Left lung (tissue), 10 donors: Measurements from ENCODE around the gene KDM2B. TPM values are rescaled to one million over a fixed set of nuclear protein-coding genes. Genes with fewer than 3 reads are reported as not detected.

Experiments used
- ATAC-seq: fragments of 200-7000 bp; cut with Tn5 transposase; one replicate; pipeline ENCODE4 v1.9.1; 2020; ENCODE audit warnings: moderate library complexity
- DNase-seq, 4 donors: peaks; one replicate each; pipeline ENCODE4 v3.0.0-alpha.2; 2013 to 2020
- H3K27ac ChIP-seq, 2 donors: fragments of 200-600 bp; sonication (generic) in 1 of 2; one replicate each; pipeline versions ENCODE4 v1.5.0 to v1.8.0; 2020 to 2021
- H3K27me3 ChIP-seq, 2 donors: fragments of 200-600 bp; sonication (generic) in 1 of 2; one replicate each; pipeline versions ENCODE4 v1.5.0 to v1.8.0; 2020 to 2021
- H3K36me3 ChIP-seq, 2 donors: fragments of 200-600 bp; sonication (generic) in 1 of 2; one replicate each; pipeline versions ENCODE4 v1.5.0 to v1.8.0; 2020 to 2021
- H3K4me1 ChIP-seq, 2 donors: fragments of 200-600 bp; one replicate each; pipeline ENCODE4 v1.8.0; 2021
- H3K4me3 ChIP-seq, 2 donors: fragments of 200-600 bp; sonication (generic) in 1 of 2; one replicate each; pipeline versions ENCODE4 v1.5.0 to v1.8.0; 2020 to 2021; ENCODE audit warnings: mild to moderate bottlenecking in 1 of 2
- H3K9me3 ChIP-seq, 2 donors: fragments of 200-600 bp; sonication (generic) in 1 of 2; one replicate each; pipeline versions ENCODE4 v1.5.0 to v1.8.0; 2020 to 2021
- intact Hi-C, 2 donors: fragments of 100-400 bp; cut with DNase I; formaldehyde crosslinking; loops; one replicate each; pipeline versions ENCODE4 v1.11.2 to v1.14.2; 2022
- polyA plus RNA-seq, 6 donors: library from polyadenylated mRNA; unstranded; fragments of 120-200 nt; gene quantifications; one replicate each; pipeline ENCODE4 v1.2.1, GENCODE V29; 2013; ENCODE audit not compliant: insufficient read length in 6 of 6
- total RNA-seq, 2 donors: library from RNA; stranded (reverse); fragmentation: NEBNext Ultra II Directional; extraction: Animal tissue kit (Norgen Biotek cat#: 25700); gene quantifications; one replicate each; pipeline ENCODE4 v1.2.1, GENCODE V29; 2021
- TF ChIP-seq, protein P1 (sequence below), 2 donors: fragments of 200-600 bp; sonication (generic) in 1 of 2; IDR thresholded peaks; one replicate each; pipeline versions ENCODE4 v1.5.0 to v1.8.0; 2021; ENCODE audit warnings: antibody characterized with exemption in 2 of 2
- donor health status: DM: no; HTN: yes; CAD: no.
- donor health status: DM: no; HTN: no; CAD: no.

The KDM2B gene
- total and polyA plus RNA-seq, 8 donors, result 22.9 to 44.7 (median 38.0) TPM

DNA sequence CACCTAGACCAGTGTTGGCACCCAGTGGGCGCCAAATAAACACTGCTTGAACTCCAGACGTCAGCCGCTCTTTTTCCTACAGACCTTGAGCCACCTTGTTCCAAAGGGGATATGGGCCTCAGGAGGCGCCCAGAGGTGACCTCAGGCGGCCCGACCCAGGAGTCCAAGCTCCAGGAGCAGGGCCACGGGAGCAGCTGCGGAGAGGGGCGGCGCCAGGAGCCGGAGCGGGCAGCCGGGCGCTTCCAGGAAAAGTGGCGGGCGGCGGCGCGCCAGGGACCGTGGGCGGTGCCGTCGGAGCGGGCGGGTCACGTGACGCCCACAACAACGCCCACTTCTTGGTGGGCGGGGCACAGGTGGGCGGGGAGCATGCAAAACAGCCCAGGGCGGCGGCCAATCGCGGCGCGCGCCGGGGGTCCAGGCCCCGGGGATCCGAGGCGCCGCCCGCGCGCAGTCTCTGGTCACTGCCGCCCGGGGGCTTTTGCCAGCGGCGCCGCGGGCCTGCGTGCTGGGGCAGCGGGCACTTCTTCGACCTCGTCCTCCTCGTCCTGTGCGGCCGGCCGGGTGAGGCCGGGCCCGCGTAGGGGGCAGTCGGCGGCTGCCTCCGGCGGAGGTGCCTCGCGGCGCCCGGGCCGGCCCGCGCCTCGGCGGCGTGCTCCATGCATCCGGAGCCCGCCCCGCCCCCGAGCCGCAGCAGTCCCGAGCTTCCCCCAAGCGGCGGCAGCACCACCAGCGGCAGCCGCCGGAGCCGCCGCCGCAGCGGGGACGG lies 45.4 kb upstream of the KDM2B start, which contains the start of gene ORAI1:
TSS of gene ORAI1 (plus strand) at position 444 of the 766 bp plus-strand sequence.
- Histone ChIP-seq H3K4me1 (peaks cover 16 to 57% of the 10 kb centered on the region in 2 donors), H3K27me3 (no peaks in the 10 kb centered on the region), H3K9me3 (no peaks in the 10 kb centered on the region), H3K4me3 (peak within 1 kb of the TSS; percentile 60 to 90), H3K27ac (peak within 1 kb of the TSS; percentile 95 to 97), H3K36me3 (no peaks in the 10 kb centered on the region)
- DNase-seq (peak; percentile 97 to 99 (median 98)), ATAC-seq (peak; percentile 88)
- TF ChIP-seq, protein P1, sequence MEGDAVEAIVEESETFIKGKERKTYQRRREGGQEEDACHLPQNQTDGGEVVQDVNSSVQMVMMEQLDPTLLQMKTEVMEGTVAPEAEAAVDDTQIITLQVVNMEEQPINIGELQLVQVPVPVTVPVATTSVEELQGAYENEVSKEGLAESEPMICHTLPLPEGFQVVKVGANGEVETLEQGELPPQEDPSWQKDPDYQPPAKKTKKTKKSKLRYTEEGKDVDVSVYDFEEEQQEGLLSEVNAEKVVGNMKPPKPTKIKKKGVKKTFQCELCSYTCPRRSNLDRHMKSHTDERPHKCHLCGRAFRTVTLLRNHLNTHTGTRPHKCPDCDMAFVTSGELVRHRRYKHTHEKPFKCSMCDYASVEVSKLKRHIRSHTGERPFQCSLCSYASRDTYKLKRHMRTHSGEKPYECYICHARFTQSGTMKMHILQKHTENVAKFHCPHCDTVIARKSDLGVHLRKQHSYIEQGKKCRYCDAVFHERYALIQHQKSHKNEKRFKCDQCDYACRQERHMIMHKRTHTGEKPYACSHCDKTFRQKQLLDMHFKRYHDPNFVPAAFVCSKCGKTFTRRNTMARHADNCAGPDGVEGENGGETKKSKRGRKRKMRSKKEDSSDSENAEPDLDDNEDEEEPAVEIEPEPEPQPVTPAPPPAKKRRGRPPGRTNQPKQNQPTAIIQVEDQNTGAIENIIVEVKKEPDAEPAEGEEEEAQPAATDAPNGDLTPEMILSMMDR (IDR thresholded peaks at IDR 0.05), result no peak
- intact Hi-C loops, result loop anchor here in 1 of 2 donors (10.0 kb wide), 2 partner anchors 49 to 51 kb away; no protein-coding TSS in a partner anchor

DNA sequence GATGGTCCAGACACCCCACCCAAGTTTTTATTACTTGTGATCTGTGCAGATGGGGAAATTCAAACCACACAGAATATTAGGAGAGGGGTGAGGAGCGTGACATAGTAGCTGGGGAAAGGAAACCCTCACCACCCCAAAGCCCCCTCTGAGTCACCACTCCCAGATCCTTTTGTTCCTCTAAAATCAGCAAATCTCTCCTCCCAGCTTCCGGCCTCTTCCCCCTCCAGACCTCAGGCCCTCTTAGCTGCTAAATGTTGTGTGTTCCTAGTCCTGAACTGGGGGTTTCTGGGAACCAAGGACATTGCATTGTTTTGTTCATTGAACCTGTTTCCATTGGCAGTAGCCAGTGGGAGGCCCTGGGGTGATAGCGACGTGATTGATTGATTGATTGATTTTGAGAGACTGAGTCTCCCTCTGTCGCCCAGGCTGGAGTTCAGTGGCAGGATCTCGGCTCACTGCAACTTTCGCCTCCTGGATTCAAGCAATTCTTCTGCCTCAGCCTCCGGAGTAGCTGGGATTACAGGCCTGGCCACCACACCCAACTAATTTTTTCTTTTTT lies 39.6 kb upstream of the KDM2B start:
- Histone ChIP-seq H3K27me3 (no peaks in the 10 kb centered on the region), H3K27ac (no peak overlapping the region), H3K4me3 (no peak overlapping the region), H3K4me1 (peaks cover 7 to 9% of the 10 kb centered on the region in 2 donors), H3K36me3 (no peaks in the 10 kb centered on the region), H3K9me3 (no peaks in the 10 kb centered on the region)
- TF ChIP-seq, protein P1 (IDR thresholded peaks at IDR 0.05), result no peak
- intact Hi-C loops, result loop anchor here in 1 of 2 donors (10.0 kb wide), 2 partner anchors 46 to 54 kb away; no protein-coding TSS in a partner anchor
- DNase-seq (no peak), ATAC-seq (peak; percentile 17)

- no peaks in the 10 kb centered on the region for H3K36me3 ChIP-seq
- no peak for DNase-seq
Measured at GRCh38 chr12:121618659-121619233, 37.9 kb upstream of the KDM2B start.

GRCh38 chr12:121614872-121615467 lies 34.1 kb upstream of the KDM2B start:
- ATAC-seq (no peak), DNase-seq (no peak)
- no peaks in the 10 kb centered on the region for H3K9me3 ChIP-seq
- H3K4me1 ChIP-seq, result no peaks in the 10 kb centered on the region
- no peak overlapping the region for H3K27ac ChIP-seq
- TF ChIP-seq, protein P1 (IDR thresholded peaks at IDR 0.05), result no peak
- intact Hi-C loops, result no loop called here
- H3K36me3 ChIP-seq, result no peaks in the 10 kb centered on the region
- no peaks in the 10 kb centered on the region for H3K27me3 ChIP-seq
- no peak overlapping the region for H3K4me3 ChIP-seq

More at GRCh38 chr12:121618659-121619233, 37.9 kb upstream of the KDM2B start:
- no peak overlapping the region for H3K27ac ChIP-seq
- no peaks in the 10 kb centered on the region for H3K4me1 ChIP-seq
- TF ChIP-seq, protein P1 (IDR thresholded peaks at IDR 0.05), result no peak
- ATAC-seq, result no peak
- H3K9me3 ChIP-seq, result no peaks in the 10 kb centered on the region
- no peak overlapping the region for H3K4me3 ChIP-seq
- intact Hi-C loops, result no loop called here
- no peaks in the 10 kb centered on the region for H3K27me3 ChIP-seq
